Immature natural killer cell (primary cell): ENCODE data around the gene ATP7B. TPM values are rescaled to one million over a fixed set of nuclear protein-coding genes. Genes with fewer than 3 reads are reported as not detected.

Experiments used
- polyA plus RNA-seq, 3 donors: library from polyadenylated mRNA; unstranded; fragments of 300-500 nt; fragmentation: Illumina TruSeq; gene quantifications; one replicate each; pipeline ENCODE4 v1.2.3, GENCODE V29; 2021

ATP7B gene
- polyA plus RNA-seq, 3 donors from 2014 or later: 0.19 TPM; not detected in 2

Other genes with a start within 250 kb of the ATP7B start
- gene DHRS12, start 207.3 kb downstream of the ATP7B start, polyA plus RNA-seq: 10 to 100 TPM in 2 of 3 donors, 1 to 10 TPM in 1; 9.7 to 11.4 (median 11.3) TPM
- not detected for gene TMEM272, start 166.3 kb downstream of the ATP7B start, polyA plus RNA-seq
- not detected for gene CCDC70, start 149.5 kb downstream of the ATP7B start, polyA plus RNA-seq
- 10 to 100 TPM; 15.3 to 39.8 (median 20.1) TPM for gene ALG11, start 948 bp upstream of the ATP7B start, polyA plus RNA-seq
- 1 to 10 TPM; 1.5 to 2.6 (median 2.3) TPM for gene UTP14C, start 13.2 kb upstream of the ATP7B start, polyA plus RNA-seq
- gene NEK5, start 117.6 kb upstream of the ATP7B start, polyA plus RNA-seq: under 1 TPM in 1 of 3 donors, not detected in 2; 0.07 TPM
- 1 to 10 TPM; 1.6 to 3.6 (median 3.2) TPM for gene NEK3, start 148.1 kb upstream of the ATP7B start, polyA plus RNA-seq